T follicular helper cell (primary cell): ENCODE measurements around the gene DIAPH3.

Source experiments
- DNase-seq: peaks from one replicate; pipeline ENCODE4 v3.0.0-alpha.2; 2020; ENCODE audit warnings: low read depth

DIAPH3 gene

GRCh38 chr13:59635589-59635988, 528.1 kb downstream of the DIAPH3 start:
- DNase-seq: no peak

GRCh38 chr13:59633290-59633689, 530.4 kb downstream of the DIAPH3 start:
- no peak for DNase-seq

DNA sequence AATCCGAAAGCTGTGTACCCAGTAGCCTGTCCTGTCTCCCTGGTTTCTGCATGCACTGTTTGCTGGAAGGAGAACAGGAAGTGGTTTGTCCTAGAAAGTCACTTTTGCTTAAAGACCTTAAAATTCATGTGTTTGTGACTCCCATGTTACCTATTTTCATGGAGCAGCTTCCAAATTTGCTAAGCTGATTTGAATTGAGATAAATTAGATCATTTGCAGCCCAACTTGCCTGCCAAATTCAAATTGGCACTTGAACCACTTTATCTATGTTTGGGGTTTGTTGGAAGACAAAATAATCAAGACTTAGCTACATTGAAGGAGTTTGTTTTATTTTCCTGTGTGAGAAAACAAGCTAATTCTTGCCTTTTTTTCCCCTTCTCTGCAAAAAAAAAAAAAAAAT, 532.5 kb downstream of the DIAPH3 start:
- no peak for DNase-seq

- DNase-seq: no peak
Observed at GRCh38 chr13:59625111-59625510, 538.6 kb downstream of the DIAPH3 start.

DNA sequence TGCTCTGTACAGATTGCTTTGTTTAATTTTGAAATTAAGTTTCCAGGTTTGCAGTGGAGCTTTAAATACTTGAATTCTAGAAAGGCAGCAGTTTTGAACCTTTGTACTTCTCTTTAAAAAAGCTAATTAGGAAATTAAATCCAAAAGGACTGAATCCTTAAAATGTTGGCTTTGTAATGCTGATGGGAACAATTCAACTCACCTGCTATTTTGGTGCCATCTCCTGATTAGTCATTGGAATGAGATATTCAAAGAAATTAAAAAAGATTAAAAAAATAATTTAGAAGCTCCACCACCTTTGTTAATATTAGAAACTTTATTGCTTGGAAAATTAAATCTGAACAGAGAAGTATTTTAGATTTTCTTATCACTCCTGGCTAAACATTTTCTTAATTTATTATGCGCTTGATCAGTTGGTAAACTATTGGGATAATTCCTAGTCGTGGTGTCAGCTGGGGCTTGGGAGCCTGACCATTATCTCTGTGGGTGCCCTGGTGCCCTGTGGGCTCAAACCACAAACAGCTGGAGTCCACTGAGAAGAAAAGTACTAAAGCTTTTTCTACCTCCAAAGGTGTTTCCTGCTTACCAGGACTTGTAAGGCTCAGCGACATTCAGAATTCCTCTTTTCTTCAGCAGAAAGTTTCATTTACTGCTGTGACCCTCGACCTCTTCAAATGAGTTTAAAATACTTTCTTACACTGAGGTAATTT, 540.4 kb downstream of the DIAPH3 start:
- DNase-seq: no peak

- DNase-seq: no peak
Observed at GRCh38 chr13:59621773-59622172, 542.0 kb downstream of the DIAPH3 start.
